HG03460 (cell line): ENCODE measurements around the gene CD79A.

Experiments
- ATAC-seq: cut with Tn5 transposase; IDR thresholded peaks from one replicate; pipeline ENCODE4 v1.9.1; 2021; ENCODE audit not compliant: unreplicated experiment

CD79A gene

DNA sequence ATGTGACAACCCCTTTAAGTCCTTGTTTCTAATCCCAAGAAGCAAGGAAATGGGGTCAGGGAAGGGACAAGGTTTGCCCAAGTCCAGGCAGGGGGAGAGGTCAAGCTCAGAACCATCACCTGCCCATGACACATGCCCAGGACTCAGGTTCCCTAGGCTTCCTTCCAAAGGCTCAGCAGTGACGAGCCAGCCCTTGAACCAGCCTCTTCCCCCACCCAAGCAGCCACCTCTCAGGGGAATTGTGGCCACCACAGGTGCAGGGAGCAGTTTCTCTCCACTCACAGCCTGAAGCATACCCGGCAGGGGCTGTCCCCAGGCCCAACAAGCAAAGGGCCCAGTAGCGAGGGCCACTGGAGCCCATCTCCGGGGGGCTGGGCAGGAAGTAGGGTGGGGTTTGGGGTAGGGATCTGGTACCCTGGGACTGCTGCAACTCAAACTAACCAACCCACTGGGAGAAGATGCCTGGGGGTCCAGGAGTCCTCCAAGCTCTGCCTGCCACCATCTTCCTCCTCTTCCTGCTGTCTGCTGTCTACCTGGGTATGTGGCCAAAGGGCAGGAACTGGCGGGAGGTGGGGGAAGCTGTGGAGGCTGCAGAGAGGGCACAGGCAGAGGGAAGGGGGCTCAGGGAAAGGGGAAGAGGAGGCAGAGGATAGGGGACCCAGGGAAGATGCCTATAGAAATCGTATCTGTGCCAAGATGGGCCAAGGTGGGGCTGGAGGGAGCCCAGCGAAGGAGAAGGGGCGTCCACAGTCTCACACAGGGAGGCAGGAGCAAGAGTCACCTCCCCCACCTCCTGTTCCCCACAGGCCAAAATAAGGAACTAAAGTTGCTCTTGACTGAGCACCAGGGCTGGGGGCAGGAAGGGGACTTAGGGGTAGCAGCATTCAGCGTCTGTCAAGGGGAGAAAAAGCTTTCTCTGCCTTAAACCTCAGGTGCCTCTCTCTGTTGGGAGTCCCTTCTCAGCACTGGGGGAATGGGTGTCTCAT, at the start of gene CD79A:
Gene CD79A (plus strand): TSS at position 433 of the 986 bp plus-strand sequence. CDS start 26 bp downstream, at position 459.
- ATAC-seq, result peak; percentile 67

DNA sequence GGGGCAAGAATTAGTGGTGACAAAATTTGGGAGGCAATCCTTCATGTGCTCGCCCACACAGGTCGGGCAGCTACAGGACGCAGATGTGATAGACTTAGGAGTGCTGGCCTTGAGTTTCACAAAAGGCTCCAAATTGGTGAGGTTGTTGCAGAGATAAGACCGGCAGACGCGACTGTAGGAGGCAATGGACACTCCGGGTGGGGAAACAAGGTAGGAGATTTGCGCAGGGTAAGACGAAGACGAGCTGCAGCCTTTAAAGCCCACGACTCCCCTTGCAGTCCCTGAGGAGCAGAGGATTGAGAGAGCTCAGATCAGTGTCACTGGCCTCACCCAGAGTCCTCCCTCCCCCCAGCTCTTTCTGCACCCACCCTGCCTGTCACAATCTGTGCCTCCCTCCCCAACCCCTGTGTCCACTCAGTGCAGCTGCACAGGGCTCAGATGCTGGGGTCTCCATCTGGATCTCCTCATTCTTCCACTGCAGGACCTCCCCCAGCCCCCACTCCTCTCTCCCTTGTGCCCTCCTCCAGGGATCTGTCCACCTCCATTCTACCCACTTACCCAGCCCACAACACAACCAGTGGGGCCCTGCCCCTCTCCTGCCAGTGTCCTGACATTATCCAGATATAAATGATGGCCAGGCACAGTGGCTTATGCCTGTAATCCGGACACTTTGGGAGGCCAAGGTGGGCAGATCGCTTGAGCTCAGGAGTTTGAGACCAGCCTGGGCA, 38.9 kb upstream of the CD79A start:
- no peak for ATAC-seq

DNA sequence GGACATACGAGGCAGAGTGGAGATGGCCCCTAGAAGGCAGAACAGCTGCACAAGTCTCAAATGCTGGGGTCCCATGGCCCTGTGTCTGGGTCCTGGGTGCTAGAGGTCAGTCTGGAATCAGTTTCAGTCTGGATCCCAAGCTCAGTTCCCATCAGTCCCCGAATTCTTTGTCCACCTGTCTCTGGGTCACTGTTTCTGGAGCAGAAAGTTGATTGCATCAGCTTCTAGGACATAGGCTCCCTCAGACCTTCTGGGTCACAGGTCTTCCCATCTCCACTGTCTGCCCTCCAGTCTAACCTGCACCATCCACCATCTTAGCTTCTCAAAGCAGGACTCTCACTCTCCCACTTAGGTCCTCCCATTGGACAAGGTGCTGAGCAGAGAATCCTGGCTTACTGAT, 37.9 kb upstream of the CD79A start:
- no peak for ATAC-seq

DNA sequence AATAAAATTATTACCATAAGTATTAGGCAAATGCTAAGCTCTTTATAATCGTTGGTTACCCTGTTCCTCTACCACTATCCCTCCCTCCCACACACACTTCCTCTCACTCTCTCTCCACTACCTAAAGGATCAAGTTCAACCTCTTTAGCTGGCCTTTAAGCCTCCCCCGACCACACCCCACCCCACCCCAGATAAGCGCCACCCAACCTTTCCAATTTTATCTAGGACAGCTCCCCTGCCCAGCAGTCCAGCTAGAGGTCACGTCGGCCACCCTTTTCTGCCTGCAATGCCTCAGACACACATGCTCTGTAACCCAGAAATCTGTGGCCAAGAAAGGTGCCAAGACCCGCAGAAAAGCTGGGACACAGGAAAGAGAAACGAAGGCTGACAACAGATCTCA, 33.7 kb upstream of the CD79A start:
- ATAC-seq, result no peak

DNA sequence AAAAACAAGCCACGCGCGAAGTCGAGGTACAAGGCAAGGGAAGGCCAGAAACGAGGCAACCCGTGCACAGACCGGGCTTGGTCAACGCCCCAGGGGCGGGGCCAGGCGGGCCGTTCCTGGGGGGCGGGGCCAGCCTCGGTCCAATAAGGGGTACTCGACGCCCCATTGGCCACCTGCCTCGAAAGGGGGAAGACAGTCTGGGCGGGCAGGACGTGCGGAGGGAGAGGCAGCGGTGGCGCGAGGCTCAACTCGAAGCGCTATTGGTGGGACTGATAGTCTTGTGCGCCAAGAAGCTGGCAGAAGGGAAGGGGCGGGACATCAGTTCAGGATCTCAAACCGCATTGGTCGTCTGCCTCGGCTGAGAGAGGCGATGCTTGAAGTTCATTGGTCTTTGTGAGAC, 32.5 kb upstream of the CD79A start, which contains the start of gene LYPD4:
Gene LYPD4 (minus strand): TSS at position 83 of the 400 bp plus-strand sequence. CDS start 5,398 bp downstream, outside the sequence.
- ATAC-seq, result no peak

DNA sequence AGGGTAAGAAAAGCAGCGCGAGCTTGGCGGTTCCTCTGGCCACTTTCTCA, 32.3 kb upstream of the CD79A start, which contains the start of gene DMRTC2:
Gene DMRTC2 (plus strand): TSS at position 42 of the 50 bp plus-strand sequence. CDS start 2,387 bp downstream, outside the sequence.
- no peak for ATAC-seq

DNA sequence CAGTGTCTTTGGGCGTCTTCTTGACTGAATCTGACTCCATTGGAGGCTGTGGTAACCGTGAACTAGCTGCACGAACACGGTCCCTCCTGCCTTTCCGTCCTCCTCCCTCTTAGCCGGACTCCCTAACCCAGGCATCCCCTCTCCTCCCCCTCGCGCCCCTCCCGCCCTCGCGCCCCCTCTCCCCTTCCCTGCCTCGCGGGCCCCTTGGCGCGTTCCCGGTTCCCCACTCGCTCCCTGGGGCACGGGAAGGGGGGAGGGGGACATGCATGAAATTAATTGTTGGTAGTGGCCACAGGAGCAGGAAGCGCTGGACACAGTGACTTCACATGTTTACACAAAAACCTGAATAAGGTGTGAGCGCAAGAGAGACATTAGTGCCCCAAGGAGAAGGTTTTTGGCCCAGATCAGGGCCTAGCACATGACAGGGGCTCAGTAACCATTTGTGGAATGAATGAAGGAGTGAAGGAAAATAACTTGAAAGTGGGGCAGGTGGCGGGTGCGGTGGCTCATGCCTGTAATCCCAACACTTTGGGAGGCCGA, 32.0 kb upstream of the CD79A start:
- ATAC-seq, result no peak

DNA sequence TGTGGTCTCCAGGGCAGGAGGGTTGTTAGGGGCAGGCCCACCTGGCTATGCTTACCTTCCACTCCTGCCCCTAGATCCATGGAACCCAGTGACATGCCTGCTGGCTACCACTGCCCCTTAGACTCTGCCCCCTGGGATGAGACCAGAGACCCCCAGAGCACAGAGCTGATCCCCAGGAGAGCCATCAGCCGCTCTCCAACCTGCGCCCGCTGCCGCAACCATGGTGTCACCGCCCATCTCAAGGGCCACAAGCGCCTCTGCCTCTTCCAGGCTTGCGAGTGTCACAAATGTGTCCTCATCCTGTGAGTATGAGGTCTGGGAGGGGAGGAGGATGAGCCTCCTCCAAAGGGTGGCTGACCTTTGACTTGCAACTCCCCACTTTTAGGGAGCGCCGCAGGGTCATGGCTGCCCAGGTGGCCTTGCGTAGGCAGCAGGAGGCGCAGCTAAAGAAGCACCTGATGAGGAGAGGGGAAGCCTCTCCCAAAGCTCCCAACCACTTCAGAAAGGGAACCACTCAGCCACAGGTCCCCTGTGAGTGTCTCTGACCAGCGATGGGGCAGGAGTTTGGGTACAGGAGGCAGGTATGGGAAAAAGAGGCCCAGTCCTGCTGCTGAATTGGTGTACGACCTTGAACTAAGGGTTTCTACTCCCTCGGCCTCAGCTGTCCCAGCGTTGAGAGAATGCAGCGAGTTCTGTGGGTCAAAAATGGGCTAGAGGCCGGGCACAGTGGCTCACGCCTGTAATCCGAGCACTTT, 29.6 kb upstream of the CD79A start:
- ATAC-seq, result no peak

DNA sequence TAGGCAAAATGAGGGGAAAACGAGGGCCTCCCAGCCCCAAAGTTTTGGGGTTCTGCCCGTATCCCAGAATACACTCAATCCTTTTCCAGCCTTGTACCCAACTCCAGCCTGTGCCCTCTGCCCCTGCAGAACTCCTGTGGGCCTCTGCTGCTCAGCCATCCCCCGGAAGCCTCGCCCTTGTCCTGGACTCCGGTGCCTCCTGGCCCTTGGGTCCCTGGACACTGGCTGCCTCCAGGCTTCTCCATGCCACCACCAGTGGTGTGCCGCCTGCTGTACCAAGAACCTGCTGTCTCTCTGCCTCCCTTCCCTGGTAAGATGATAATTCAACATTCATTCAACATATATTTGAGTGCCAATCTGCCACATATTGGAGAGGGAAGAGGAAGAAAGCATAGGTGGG, 28.4 kb upstream of the CD79A start:
- no peak for ATAC-seq

DNA sequence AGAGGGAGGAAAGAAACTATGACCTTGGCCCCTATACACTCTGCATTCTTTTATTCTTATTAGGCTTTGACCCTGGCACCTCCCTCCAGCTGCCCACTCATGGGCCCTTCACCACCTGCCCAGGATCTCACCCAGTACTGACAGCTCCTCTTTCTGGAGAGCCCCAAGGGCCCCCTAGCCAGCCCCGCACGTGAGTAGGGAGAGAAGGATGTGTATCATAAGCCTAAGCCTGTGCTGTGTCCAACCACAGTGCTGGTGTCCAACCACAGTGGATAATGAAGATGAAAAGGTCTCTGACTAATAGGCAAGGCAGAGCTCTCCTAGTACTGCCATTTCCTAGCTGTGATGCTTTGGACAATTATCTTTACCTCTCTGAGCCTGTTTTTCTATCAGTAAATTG, 28.0 kb upstream of the CD79A start:
- ATAC-seq, result no peak

DNA sequence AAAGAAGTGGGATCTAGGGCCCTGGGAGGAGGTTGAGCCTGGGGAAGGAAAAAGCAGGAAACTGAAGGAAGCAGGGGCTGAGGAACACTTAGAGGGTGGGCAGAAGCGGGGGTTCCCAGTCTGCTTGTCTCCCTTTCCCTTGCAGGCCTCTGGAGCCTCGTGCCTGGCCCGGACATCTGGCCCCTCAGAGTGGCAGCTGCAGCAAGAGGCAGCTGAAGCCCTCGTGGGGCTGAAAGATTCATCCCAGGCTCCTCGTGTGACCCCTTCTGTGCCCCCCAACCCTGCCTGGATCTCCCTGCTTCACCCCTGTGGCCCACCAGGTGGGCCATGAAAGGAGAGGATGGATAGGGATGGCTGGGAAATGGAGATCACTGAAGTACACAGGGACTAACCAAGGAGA, 26.7 kb upstream of the CD79A start:
- no peak for ATAC-seq

DNA sequence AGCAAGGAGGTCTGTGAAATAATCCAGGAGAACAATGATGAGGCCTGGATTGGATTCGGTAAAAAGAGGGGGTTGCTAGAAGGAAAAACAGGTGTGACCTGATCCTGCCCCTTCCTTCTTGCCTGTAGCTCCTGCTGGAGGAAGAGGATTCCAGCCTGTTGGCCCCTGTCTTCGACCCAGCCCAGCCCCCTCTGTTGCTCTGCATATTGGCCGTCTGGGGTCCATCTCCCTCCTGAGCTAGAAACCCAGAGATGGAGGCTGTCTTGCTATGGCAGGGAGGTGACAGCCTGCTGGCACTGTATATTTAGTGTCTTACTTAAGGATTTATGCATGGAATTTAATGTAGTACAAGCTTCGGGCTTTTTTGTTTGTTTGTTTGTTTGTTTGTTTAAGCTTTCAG, 25.6 kb upstream of the CD79A start:
- ATAC-seq, result no peak

DNA sequence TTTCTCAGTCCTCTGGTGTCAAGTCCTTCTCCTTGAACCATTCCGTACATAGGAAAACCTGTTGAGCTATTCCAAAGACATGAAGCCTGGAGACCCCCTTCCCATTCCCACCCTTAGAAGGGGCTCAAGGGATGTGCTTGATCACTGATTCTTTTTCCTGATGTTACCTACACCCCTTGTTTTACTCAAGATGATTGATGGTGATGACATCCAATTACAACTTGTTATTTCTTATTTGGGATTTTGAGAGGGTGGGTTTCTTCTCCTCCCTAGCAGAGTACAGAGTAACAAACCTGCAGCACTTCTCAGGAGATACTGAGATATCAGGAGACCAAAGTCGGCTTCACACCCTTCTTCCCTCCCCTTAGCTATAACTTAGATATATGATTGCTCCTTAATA, 23.7 kb upstream of the CD79A start:
- no peak for ATAC-seq

DNA sequence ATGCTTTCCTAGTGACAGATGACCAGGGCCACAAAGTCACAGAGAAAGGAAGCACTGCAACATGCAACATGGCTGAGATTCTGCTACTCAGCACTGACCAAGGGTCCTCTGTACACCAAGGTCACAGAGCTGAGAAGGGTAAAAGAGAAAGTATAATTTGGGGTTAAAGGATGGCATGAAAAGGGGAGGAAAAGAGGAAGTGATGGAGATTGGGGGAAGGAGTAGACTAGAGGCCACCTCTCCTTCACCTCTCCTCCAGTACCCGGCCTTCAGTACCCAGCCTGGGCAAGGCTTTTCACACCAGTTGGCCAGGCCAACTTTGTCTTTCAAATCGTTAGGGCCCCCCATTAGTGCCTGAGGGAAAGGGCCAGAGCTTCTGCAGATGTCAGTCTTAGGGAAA, 23.3 kb upstream of the CD79A start:
- no peak for ATAC-seq

DNA sequence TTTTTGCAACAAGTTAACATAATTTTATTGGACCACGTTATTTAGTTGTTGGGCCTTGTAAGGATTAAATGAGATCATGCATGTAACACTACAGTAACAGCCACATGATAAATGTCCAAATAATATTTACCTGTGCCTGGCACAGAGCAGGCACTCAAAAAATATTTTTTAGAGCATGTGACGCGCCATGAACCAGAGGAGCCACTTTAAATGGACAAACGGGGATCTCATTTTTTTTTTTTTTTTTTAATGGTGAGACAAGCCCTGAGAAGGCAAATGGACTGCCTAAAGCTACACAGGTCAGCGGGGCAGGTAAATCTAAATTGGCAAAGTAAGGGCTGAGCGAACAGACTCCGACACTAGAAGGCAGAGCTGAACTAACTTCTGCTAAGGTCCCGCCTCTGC, 17.9 kb upstream of the CD79A start:
- no peak for ATAC-seq

DNA sequence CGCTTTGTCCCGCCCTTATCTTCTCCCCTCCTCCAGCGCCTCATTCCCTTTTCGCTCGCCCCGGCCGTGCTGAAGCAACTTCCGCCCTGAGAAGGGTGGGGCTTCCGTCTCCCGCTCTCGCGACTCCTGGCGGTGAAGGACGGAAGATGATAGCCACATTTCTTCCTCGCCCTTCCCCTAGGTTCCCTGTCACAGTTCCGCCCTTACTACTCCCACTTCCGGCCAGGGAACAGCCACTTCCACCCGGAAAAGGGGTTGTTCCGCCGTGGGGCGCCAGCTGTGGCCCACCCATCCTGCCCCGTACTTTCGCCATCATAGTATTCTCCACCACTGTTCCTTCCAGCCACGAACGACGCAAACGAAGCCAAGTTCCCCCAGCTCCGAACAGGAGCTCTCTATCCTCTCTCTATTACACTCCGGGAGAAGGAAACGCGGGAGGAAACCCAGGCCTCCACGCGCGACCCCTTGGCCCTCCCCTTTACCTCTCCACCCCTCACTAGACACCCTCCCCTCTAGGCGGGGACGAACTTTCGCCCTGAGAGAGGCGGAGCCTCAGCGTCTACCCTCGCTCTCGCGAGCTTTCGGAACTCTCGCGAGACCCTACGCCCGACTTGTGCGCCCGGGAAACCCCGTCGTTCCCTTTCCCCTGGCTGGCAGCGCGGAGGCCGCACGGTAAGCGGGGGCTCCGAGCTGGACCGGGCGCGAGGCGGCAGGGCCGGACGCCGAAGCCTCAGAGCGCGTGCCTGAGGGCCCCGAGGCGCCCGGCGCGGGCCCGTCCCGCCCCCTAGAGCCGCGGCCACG, 17.3 kb upstream of the CD79A start, which contains the start of gene RPS19:
Gene RPS19 (plus strand): TSS at position 638 of the 801 bp plus-strand sequence. CDS start 520 bp downstream, outside the sequence.
- peak; percentile 75 for ATAC-seq

DNA sequence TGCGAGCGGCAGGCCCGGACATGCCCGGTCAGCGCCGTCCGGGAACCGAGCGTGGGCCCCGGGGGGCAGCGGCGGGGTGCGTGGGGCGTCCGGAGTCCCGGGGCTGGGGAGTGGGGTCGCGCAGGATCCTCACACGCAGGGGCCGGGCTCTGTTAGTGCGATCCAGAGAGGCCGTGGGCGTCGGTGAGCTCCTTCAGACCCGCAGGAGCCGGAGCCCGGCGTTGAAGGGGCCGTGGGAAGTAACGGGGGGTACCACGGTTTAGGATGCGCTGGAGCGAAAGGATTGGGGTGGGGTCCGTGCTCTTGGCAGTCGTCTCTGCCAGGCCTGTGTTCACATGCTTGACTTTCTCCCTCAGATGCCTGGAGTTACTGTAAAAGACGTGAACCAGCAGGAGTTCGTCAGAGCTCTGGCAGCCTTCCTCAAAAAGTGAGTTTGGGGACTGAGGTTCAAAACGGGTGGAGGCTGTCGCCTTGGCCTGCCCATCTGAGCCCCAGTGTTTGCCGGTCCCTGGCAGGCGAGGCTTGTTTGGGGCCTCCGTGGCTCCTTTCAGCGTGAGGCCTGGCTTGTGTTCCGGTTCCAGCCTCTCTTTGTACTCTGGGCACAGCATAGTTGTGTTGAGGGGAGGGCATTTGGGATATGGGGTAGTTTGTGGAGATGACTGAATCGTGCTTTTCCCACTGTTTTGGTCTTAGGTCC, 16.5 kb upstream of the CD79A start:
- ATAC-seq, result no peak

DNA sequence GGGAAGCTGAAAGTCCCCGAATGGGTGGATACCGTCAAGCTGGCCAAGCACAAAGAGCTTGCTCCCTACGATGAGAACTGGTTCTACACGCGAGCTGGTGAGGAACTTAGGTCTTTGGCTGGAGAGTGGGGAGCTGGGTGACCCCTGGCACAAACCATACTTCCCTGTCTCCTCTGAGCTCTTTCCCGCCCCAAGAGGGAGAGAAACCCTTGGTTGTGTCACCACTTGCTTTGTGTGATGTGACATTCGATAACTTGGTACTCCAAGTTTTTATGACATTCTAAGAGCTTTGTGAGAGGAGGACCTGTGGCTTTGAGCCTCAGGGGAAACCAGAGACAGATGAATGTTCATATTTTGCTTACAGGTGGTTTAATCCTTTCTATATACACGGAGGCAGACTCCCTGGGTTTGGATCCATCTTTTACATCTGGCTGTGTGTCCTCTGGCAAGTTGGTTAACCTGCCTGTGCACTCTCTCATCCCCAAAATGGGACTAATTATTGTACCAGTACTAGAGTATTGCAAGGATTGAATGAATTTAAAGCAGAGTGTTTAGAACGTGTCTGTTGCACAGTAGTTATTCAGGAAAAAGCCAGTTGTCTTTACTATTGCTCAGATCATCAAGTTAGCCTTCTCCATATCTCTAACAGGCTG, 15.8 kb upstream of the CD79A start:
- no peak for ATAC-seq

DNA sequence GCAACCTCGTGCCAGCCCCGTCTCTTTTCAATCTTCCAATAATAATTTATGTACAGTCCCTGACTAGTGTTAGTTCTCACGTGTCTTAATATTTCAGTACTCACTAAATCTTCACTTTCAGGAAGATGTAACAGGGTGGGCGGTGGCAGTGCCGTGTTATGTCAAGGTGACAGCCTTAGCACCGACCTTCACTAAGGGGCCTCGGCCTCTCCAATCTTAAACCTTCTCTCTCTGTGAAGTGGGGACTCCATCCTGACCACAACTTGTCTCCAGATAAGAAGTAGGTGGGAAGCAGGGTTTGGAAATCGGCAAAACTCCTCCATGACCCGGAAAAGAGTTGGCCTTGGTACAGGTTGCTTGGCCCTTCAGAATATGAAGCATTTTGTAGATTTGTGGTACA, 15.2 kb upstream of the CD79A start:
- no peak for ATAC-seq
